CD4-positive, alpha-beta memory T cell (primary cell): ENCODE data around the gene SLC2A1. TPM values are rescaled to one million over a fixed set of nuclear protein-coding genes. Genes with fewer than 3 reads are reported as not detected.

Experiments
- CTCF ChIA-PET: fragments of 350-600 bp; sonication (Branson Sonifier 250); formaldehyde crosslinking; loops from one replicate; lab custom pipeline; 2021; ENCODE audit warnings: inconsistent platforms; ENCODE audit not compliant: partially characterized antibody; lab: Charles Lee
- POLR2A ChIA-PET: fragments of 350-600 bp; sonication (Branson Sonifier 250); formaldehyde crosslinking; loops from one replicate; lab custom pipeline; 2021; ENCODE audit not compliant: partially characterized antibody; lab: Charles Lee
- DNase-seq, 5 donors: peaks; one replicate each; pipeline versions ENCODE4 v3.0.0 to v3.0.0-alpha.2; 2020 to 2022; ENCODE audit warnings: mixed read lengths in 1 of 5
- H3K27ac ChIP-seq: one replicate; pipeline ENCODE4 v1.7.0; 2013; ENCODE audit warnings: low read depth, low read length
- H3K27me3 ChIP-seq: 2 replicates; pipeline ENCODE4 v1.7.0; 2013; ENCODE audit warnings: mild to moderate bottlenecking, low read length, moderate library complexity; ENCODE audit not compliant: insufficient read depth
- H3K36me3 ChIP-seq: 2 replicates; pipeline ENCODE4 v1.7.0; 2013; ENCODE audit warnings: mild to moderate bottlenecking, low read length, moderate library complexity; ENCODE audit not compliant: insufficient read depth
- H3K4me1 ChIP-seq: 2 replicates; pipeline ENCODE4 v1.7.0; 2013; ENCODE audit warnings: mild to moderate bottlenecking, low read length, moderate library complexity; ENCODE audit not compliant: insufficient read depth
- H3K4me3 ChIP-seq, 2 donors: one replicate each; pipeline ENCODE4 v1.7.0; 2013; ENCODE audit warnings: low read length in 2 of 2, mild to moderate bottlenecking in 1 of 2
- H3K9me3 ChIP-seq, 2 donors: one replicate each; pipeline ENCODE4 v1.7.0; 2013; ENCODE audit warnings: low read length in 2 of 2, control low read depth in 1 of 2; ENCODE audit not compliant: control insufficient read depth in 1 of 2
- H3K27ac Mint-ChIP-seq, 7 donors: one replicate each; pipeline ENCODE4 v1.8.0; 2020 to 2021; ENCODE audit warnings: mixed read lengths in 7 of 7, mild to moderate bottlenecking in 6 of 7, inconsistent platforms in 3 of 7, moderate library complexity in 3 of 7
- H3K27me3 Mint-ChIP-seq, 2 donors: one replicate each; pipeline ENCODE4 v1.8.0; 2020 to 2021; ENCODE audit warnings: mixed read lengths in 2 of 2
- H3K36me3 Mint-ChIP-seq, 2 donors: one replicate each; pipeline ENCODE4 v1.8.0; 2020 to 2021; ENCODE audit warnings: mixed read lengths in 2 of 2, inconsistent platforms in 1 of 2, mild to moderate bottlenecking in 1 of 2
- H3K4me1 Mint-ChIP-seq, 4 donors: one replicate each; pipeline ENCODE4 v1.8.0; 2020 to 2021; ENCODE audit warnings: mixed read lengths in 4 of 4, mild to moderate bottlenecking in 1 of 4
- H3K4me3 Mint-ChIP-seq, 8 donors: one replicate each; pipeline ENCODE4 v1.8.0; 2020 to 2021; ENCODE audit warnings: mixed read lengths in 8 of 8, mild to moderate bottlenecking in 7 of 8, moderate library complexity in 6 of 8, inconsistent platforms in 3 of 8
- H3K9me3 Mint-ChIP-seq, 8 donors: one replicate each; pipeline ENCODE4 v1.8.0; 2020 to 2021; ENCODE audit warnings: mixed read lengths in 8 of 8, mild to moderate bottlenecking in 5 of 8, inconsistent platforms in 3 of 8, moderate library complexity in 1 of 8
- intact Hi-C: fragments of 100-400 bp; cut with micrococcal nuclease; formaldehyde crosslinking; loops from one replicate; pipeline ENCODE4 v1.15.1; 2023
- polyA plus RNA-seq, 2 donors: library from polyadenylated mRNA; unstranded; fragments of 300-500 nt; fragmentation: Illumina TruSeq; gene quantifications; one replicate each; pipeline ENCODE4 v1.2.3, GENCODE V29; 2021
- total RNA-seq, 2 experiments: library from RNA; stranded (reverse); gene quantifications; one replicate each; pipeline ENCODE4 v1.2.3, GENCODE V29; 2021

SLC2A1 gene
- total and polyA plus RNA-seq, 4 experiments from 2014 or later, result 22.7 to 58.4 (median 43.7) TPM

GRCh38 chr1:42973799-42974198 lies 15.1 kb upstream of the SLC2A1 start:
- DNase-seq, result no peak
- H3K36me3 Mint-ChIP-seq, result peaks cover 0 to 21% of the 10 kb centered on the region in 2 donors
- no peaks in the 10 kb centered on the region for H3K4me1 Mint-ChIP-seq
- H3K27ac Mint-ChIP-seq, result peak overlapping the region in 1 of 7 donors; percentile 29
- Histone ChIP-seq H3K9me3 (no peaks in the 10 kb centered on the region), H3K27ac (no peak overlapping the region), H3K36me3 (no peaks in the 10 kb centered on the region), H3K27me3 (no peaks in the 10 kb centered on the region), H3K4me1 (no peaks in the 10 kb centered on the region), H3K4me3 (no peak overlapping the region)
- CTCF ChIA-PET, result interaction anchor here (1.1 to 1.6 kb wide), 3 partner anchors 8 to 99 kb away, joined by 3 to 5 read pairs (median 4); no protein-coding TSS in a partner anchor
- no peaks in the 10 kb centered on the region for H3K9me3 Mint-ChIP-seq
- intact Hi-C loops, result no loop called here
- POLR2A ChIA-PET, result interaction anchor here (1.3 kb wide), 1 partner anchor 21 kb away, joined by 5 read pairs; no protein-coding TSS in a partner anchor
- H3K27me3 Mint-ChIP-seq, result peaks cover 0 to under 1% of the 10 kb centered on the region in 2 donors
- H3K4me3 Mint-ChIP-seq, result no peak overlapping the region

- H3K36me3 Mint-ChIP-seq, result peaks cover 0 to 17% of the 10 kb centered on the region in 2 donors
- H3K9me3 Mint-ChIP-seq, result no peaks in the 10 kb centered on the region
- Histone ChIP-seq H3K4me3 (no peak overlapping the region), H3K27ac (no peak overlapping the region), H3K36me3 (no peaks in the 10 kb centered on the region), H3K4me1 (no peaks in the 10 kb centered on the region), H3K27me3 (no peaks in the 10 kb centered on the region), H3K9me3 (no peaks in the 10 kb centered on the region)
- ChIA-PET POLR2A (no interaction called here), CTCF (interaction anchor here (1.4 to 1.6 kb wide), 2 partner anchors 50 to 100 kb away, joined by 4 to 5 read pairs; no protein-coding TSS in a partner anchor)
- H3K27ac Mint-ChIP-seq, result no peak overlapping the region
- intact Hi-C loops, result no loop called here
- peaks cover 0 to 1% of the 10 kb centered on the region in 2 donors for H3K27me3 Mint-ChIP-seq
- no peak for DNase-seq
- H3K4me3 Mint-ChIP-seq, result no peak overlapping the region
- no peaks in the 10 kb centered on the region for H3K4me1 Mint-ChIP-seq
Measured at GRCh38 chr1:42973286-42973685, 14.6 kb upstream of the SLC2A1 start.

DNA sequence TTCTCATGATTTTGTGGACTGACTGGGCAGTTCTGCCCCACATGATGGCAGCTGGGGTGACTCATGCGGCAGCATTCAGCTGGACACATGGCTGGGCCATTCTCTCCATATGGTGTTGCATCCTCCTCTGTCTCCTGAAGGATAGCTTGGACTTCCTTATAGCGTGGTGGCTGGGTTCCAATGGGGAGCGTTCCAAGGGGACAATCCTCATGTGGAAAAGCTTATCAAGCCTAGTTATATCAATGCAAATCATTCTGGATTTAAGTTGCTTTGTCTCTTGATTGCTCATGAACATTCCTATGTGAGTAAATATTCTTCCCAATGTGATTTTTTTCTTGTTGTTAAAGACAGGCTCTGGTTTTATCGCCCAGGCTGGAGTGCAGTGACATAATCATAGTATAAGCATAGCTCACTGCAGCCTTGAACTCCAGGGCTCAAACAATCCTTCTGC lies 13.2 kb upstream of the SLC2A1 start:
- no peak overlapping the region for H3K27ac ChIP-seq
- Mint-ChIP-seq H3K27ac (no peak overlapping the region), H3K36me3 (peaks cover 0 to 7% of the 10 kb centered on the region in 2 donors), H3K4me1 (no peaks in the 10 kb centered on the region), H3K9me3 (no peaks in the 10 kb centered on the region), H3K27me3 (peaks cover 0 to 1% of the 10 kb centered on the region in 2 donors), H3K4me3 (no peak overlapping the region)
- POLR2A ChIA-PET, result interaction anchor here (1.4 kb wide), 1 partner anchor 13 kb away, joined by 3 read pairs; the partner anchor contains the start of gene SLC2A1
- H3K9me3 ChIP-seq, result no peaks in the 10 kb centered on the region
- intact Hi-C loops, result no loop called here
- H3K27me3 ChIP-seq, result no peaks in the 10 kb centered on the region
- CTCF ChIA-PET, result interaction anchor here (0.8 to 2.0 kb wide), 4 partner anchors 59 to 102 kb away, joined by 3 to 5 read pairs (median 5); no protein-coding TSS in a partner anchor
- no peak for DNase-seq
- H3K36me3 ChIP-seq, result no peaks in the 10 kb centered on the region
- no peaks in the 10 kb centered on the region for H3K4me1 ChIP-seq
- no peak overlapping the region for H3K4me3 ChIP-seq

DNA sequence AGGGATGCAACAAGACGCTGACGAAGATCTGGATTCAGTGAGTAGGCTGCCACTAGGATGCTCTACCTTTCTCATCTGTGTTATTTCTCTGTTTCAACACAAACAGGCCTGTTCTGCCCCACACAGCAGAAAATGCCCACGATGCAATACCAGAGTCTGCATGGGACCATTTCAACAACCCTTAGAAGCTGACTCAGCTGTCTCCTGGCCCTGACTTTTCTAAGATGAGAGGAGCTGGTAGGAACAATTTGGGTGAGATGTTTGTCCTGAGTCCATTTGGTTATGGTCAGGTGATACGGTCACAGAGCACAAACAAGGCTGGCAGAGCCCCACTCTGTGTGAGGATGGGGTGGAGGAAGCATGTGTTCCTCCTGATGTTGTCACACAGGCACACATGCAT lies 11.5 kb upstream of the SLC2A1 start:
- Histone ChIP-seq H3K27ac (no peak overlapping the region), H3K4me3 (no peak overlapping the region), H3K27me3 (no peaks in the 10 kb centered on the region), H3K4me1 (no peaks in the 10 kb centered on the region), H3K36me3 (no peaks in the 10 kb centered on the region), H3K9me3 (no peaks in the 10 kb centered on the region)
- Mint-ChIP-seq H3K27me3 (peaks cover 0 to 1% of the 10 kb centered on the region in 2 donors), H3K9me3 (no peaks in the 10 kb centered on the region), H3K4me3 (no peak overlapping the region), H3K36me3 (peaks cover 0 to 4% of the 10 kb centered on the region in 2 donors), H3K4me1 (no peaks in the 10 kb centered on the region), H3K27ac (no peak overlapping the region)
- ChIA-PET POLR2A (no interaction called here), CTCF (interaction anchor here (1.2 kb wide), 1 partner anchor 18 kb away, joined by 4 read pairs; no protein-coding TSS in a partner anchor)
- DNase-seq, result no peak
- intact Hi-C loops, result no loop called here

- Histone ChIP-seq H3K27me3 (no peaks in the 10 kb centered on the region), H3K4me1 (no peaks in the 10 kb centered on the region), H3K36me3 (no peaks in the 10 kb centered on the region), H3K9me3 (no peaks in the 10 kb centered on the region), H3K4me3 (no peak overlapping the region), H3K27ac (no peak overlapping the region)
- Mint-ChIP-seq H3K4me3 (no peak overlapping the region), H3K36me3 (peaks cover 0 to 4% of the 10 kb centered on the region in 2 donors), H3K9me3 (no peaks in the 10 kb centered on the region), H3K27ac (no peak overlapping the region), H3K27me3 (peaks cover 0 to 1% of the 10 kb centered on the region in 2 donors), H3K4me1 (peaks cover 0 to under 1% (median under 1%) of the 10 kb centered on the region in 4 donors)
- intact Hi-C loops, result no loop called here
- no peak for DNase-seq
- CTCF ChIA-PET, result no interaction called here
- POLR2A ChIA-PET, result no interaction called here
Measured at GRCh38 chr1:42968654-42969053, 10.0 kb upstream of the SLC2A1 start.

DNA sequence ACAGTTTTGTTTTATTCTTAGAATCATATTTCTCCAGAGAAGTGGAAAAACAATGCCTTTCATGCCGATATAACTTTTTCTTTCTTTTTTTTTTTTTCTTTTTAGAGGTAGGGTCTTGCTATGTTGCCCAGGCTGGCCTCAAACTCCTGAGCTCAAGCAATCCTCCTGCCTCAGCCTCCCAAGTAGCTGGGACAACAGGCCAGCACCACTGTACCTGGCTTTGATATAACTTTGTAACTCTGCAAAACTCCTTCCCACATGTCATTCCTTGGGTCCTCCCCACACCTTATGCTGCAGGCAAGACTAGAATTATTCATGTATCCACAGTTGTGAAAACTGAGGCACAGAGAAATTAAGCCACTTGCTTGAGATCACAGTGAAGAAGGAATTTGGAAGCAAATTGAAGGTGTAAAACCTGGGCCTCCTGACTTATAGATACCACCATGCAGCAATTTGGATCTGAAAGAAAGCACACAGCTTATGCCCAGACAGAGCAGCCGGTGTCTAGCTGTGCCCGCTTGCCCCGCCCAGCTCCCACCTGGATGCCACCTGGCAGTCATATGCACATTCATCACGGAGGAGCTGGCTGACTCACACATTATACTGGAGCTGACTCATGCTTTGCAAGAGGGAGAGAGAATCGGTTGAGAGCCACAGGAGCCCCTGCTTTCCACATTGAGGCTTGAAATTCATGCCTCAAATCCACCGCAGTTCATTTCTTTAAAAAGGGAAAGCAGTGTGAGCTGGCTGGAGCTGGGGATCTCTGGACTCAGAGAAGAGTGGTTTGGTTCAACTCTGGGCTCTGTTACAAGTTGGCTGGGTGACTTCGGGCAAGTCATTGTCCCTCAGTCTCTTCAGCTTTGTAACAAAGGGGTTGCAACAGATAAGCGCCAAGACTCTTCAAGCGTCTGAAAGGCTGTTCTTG lies 8.3 kb upstream of the SLC2A1 start:
- DNase-seq, result no peak
- no peaks in the 10 kb centered on the region for H3K4me1 ChIP-seq
- no peak overlapping the region for H3K27ac Mint-ChIP-seq
- intact Hi-C loops, result no loop called here
- H3K4me1 Mint-ChIP-seq, result peaks cover 5 to 12% (median 6%) of the 10 kb centered on the region in 4 donors
- no peaks in the 10 kb centered on the region for H3K36me3 Mint-ChIP-seq
- POLR2A ChIA-PET, result interaction anchor here (0.9 kb wide), 1 partner anchor 8 kb away, joined by 3 read pairs; no protein-coding TSS in a partner anchor
- no peak overlapping the region for H3K4me3 Mint-ChIP-seq
- H3K27me3 ChIP-seq, result no peaks in the 10 kb centered on the region
- CTCF ChIA-PET, result interaction anchor here (1.3 kb wide), 1 partner anchor 7 kb away, joined by 3 read pairs; no protein-coding TSS in a partner anchor
- peaks cover 0 to 1% of the 10 kb centered on the region in 2 donors for H3K27me3 Mint-ChIP-seq
- no peak overlapping the region for H3K4me3 ChIP-seq
- no peaks in the 10 kb centered on the region for H3K36me3 ChIP-seq
- H3K27ac ChIP-seq, result no peak overlapping the region
- no peaks in the 10 kb centered on the region for H3K9me3 ChIP-seq
- H3K9me3 Mint-ChIP-seq, result no peaks in the 10 kb centered on the region

DNA sequence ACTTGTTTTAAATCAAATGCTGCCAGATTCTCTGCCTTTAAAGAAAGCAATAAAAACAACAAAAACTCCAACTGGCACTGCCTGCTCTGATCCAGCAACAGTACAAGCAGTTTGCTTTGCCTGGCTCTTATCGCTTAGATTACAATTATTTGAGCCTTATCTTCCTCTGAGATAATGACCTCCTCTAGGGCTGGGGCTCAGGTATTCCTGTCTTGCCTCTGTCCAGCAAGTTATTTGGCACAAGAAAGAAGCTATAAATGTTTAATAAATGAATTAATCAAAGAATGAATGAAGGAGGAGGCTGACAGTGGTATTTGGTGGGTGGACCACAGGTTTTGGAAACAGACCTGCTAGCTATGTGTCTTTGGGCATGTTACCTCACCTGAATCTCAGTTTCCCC lies 6.7 kb upstream of the SLC2A1 start:
- peaks cover 11% of the 10 kb centered on the region for H3K4me1 ChIP-seq
- H3K9me3 Mint-ChIP-seq, result no peaks in the 10 kb centered on the region
- H3K27ac Mint-ChIP-seq, result no peak overlapping the region
- no peak overlapping the region for H3K4me3 Mint-ChIP-seq
- no peaks in the 10 kb centered on the region for H3K27me3 ChIP-seq
- H3K4me3 ChIP-seq, result no peak overlapping the region
- DNase-seq, result no peak
- ChIA-PET CTCF (interaction anchor here (1.3 kb wide), 1 partner anchor 9 kb away, joined by 3 read pairs; no protein-coding TSS in a partner anchor), POLR2A (interaction anchor here (1.1 to 1.4 kb wide), 2 partner anchors 9 to 22 kb away, joined by 3 to 4 read pairs; no protein-coding TSS in a partner anchor)
- intact Hi-C loops, result no loop called here
- no peaks in the 10 kb centered on the region for H3K36me3 Mint-ChIP-seq
- peaks cover 8 to 25% (median 14%) of the 10 kb centered on the region in 4 donors for H3K4me1 Mint-ChIP-seq
- peaks cover 0 to 1% of the 10 kb centered on the region in 2 donors for H3K27me3 Mint-ChIP-seq
- no peaks in the 10 kb centered on the region for H3K36me3 ChIP-seq
- H3K9me3 ChIP-seq, result no peaks in the 10 kb centered on the region
- H3K27ac ChIP-seq, result no peak overlapping the region
